Skeletal muscle tissue (tissue), 4 donors: Measurements from ENCODE around the gene COX19. TPM values are rescaled to one million over a fixed set of nuclear protein-coding genes. Genes with fewer than 3 reads are reported as not detected.

Experiments
- H3K27ac ChIP-seq: one replicate; pipeline ENCODE4 v1.7.0; 2013; ENCODE audit warnings: mild to moderate bottlenecking, low read depth, low read length, inconsistent platforms
- H3K27me3 ChIP-seq, 3 donors: one replicate each; pipeline ENCODE4 v1.7.0; 2013; ENCODE audit warnings: low read length in 3 of 3; ENCODE audit not compliant: control insufficient read depth in 3 of 3, insufficient read depth in 3 of 3
- H3K36me3 ChIP-seq, 3 donors: one replicate each; pipeline ENCODE4 v1.7.0; 2013; ENCODE audit warnings: low read length in 3 of 3; ENCODE audit not compliant: control insufficient read depth in 3 of 3, insufficient read depth in 3 of 3
- H3K4me1 ChIP-seq, 3 donors: one replicate each; pipeline ENCODE4 v1.7.0; 2013; ENCODE audit warnings: low read length in 3 of 3, mild to moderate bottlenecking in 3 of 3; ENCODE audit not compliant: control insufficient read depth in 3 of 3, insufficient read depth in 3 of 3
- H3K4me3 ChIP-seq, 3 donors: one replicate each; pipeline ENCODE4 v1.7.0; 2013; ENCODE audit warnings: low read length in 3 of 3
- H3K9ac ChIP-seq, 3 donors: one replicate each; pipeline ENCODE4 v1.7.0; 2013; ENCODE audit warnings: low read length in 3 of 3, mild to moderate bottlenecking in 3 of 3, moderate library complexity in 2 of 3, low read depth in 1 of 3
- H3K9me3 ChIP-seq, 3 donors: one replicate each; pipeline ENCODE4 v1.7.0; 2013; ENCODE audit warnings: low read length in 3 of 3; ENCODE audit not compliant: control insufficient read depth in 3 of 3
- total RNA-seq: library from RNA; depleted of rRNA; stranded (reverse); fragments of >200 nt; gene quantifications from one replicate; pipeline ENCODE4 v1.2.3, GENCODE V29; 2014
- donor health status: Osteomylitis.

COX19 gene
- total RNA-seq, 1 donor from 2014 or later: 12.0 TPM

DNA sequence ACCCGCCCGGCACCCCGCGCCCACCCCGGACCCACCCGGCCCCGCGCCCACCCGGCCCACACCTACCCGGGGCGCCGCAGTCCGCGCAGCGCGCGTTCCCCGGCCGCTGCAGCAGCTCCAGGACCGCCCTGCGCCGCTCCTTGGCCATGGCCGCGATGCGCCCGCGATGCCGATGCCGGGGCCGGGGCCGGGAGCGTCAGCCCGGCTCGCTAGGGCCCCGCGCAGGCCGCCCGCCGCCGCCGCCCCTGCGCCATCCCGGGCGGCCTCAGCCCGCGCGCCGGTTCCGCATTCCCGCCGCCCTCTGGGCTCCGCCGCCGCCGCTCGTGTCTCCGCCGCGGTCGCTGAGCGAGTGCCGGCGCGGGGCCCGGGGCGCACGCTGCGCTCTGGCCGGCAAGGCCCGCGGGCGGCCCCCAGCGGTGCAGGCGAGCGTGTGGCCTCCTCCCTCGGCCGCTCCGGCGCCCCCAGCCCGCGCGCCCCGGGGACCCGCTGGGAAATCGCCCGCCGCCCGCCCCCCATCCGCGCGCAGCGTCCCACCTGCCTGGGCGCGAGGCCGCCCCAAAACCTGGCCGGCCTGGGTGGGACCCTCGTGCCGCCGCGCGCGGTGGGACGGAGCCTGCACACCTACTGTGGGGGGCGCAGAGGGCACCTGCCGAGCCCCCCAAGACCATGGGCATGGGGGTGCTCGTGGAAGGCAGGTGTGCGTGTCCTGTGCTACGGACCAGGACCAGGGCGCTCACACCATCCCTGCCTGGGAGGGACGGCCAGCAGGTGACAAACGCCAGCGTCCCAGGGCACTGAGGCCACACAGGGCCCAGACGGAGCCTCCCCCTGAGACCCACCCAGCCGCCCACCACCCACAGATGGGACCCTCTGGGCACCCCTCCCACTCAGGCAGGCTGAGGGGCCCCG lies 20.8 kb downstream of the COX19 start, which contains the start of gene ADAP1:
Gene ADAP1 (minus strand): TSS at position 351 of the 909 bp plus-strand sequence. CDS start 203 bp downstream, at position 148.
- peaks cover 31 to 58% (median 56%) of the 10 kb centered on the region in 3 donors for H3K27me3 ChIP-seq
- no peak within 1 kb of the TSS for H3K9ac ChIP-seq

DNA sequence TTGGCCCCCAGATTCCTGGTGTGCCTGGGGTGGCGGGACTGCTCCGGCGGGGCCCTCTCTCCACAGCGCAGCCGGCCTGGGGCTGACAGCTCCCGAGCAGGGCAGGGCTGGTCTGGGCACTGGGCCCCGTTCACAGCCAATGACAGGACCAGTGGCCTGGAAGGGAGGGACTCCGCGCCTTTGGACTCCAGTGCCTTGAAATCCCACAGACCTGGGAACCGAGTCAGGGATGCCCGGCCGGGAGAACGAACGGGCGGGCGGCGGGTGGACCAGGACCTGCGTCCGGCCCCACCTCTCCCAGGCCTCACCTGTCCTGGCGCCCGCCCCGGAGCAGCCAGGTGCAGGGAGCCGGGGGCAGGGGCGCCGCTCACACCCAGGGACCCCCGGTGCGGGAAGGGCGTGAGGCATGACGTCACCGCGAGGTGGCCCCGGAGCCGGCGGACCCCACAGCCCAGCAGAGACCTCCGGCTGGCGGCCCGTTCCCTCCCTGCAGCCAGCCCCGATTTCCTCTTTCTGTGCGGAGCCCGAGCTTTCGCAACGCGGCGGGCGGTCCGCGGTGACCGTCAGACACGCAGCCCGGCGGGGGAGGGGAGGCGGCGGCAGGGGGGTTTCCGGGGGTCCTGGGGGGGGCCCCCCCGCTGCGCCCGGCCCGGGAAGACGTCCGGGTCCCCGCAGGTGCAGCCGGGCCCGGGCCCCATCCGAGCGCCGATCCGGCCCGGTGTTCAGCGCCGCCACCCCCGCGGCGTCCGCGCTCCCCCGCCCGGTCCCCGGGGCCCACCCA lies 21.6 kb downstream of the COX19 start:
- Histone ChIP-seq H3K27me3 (peaks cover 39 to 61% (median 58%) of the 10 kb centered on the region in 3 donors), H3K4me1 (peaks cover 2 to 14% (median 9%) of the 10 kb centered on the region in 3 donors), H3K27ac (no peak overlapping the region), H3K9ac (no peak overlapping the region), H3K4me3 (peak overlapping the region in 2 of 3 donors; percentile 29 to 33), H3K36me3 (no peaks in the 10 kb centered on the region), H3K9me3 (no peaks in the 10 kb centered on the region)

More for the DNA sequence above, 20.8 kb downstream of the COX19 start, which contains the start of gene ADAP1:
- H3K9me3 ChIP-seq: no peaks in the 10 kb centered on the region
- peak within 1 kb of the TSS in 2 of 3 donors; percentile 29 to 33 for H3K4me3 ChIP-seq
- no peaks in the 10 kb centered on the region for H3K36me3 ChIP-seq
- no peak within 1 kb of the TSS for H3K27ac ChIP-seq
- H3K4me1 ChIP-seq: peaks cover 2 to 14% (median 9%) of the 10 kb centered on the region in 3 donors

DNA sequence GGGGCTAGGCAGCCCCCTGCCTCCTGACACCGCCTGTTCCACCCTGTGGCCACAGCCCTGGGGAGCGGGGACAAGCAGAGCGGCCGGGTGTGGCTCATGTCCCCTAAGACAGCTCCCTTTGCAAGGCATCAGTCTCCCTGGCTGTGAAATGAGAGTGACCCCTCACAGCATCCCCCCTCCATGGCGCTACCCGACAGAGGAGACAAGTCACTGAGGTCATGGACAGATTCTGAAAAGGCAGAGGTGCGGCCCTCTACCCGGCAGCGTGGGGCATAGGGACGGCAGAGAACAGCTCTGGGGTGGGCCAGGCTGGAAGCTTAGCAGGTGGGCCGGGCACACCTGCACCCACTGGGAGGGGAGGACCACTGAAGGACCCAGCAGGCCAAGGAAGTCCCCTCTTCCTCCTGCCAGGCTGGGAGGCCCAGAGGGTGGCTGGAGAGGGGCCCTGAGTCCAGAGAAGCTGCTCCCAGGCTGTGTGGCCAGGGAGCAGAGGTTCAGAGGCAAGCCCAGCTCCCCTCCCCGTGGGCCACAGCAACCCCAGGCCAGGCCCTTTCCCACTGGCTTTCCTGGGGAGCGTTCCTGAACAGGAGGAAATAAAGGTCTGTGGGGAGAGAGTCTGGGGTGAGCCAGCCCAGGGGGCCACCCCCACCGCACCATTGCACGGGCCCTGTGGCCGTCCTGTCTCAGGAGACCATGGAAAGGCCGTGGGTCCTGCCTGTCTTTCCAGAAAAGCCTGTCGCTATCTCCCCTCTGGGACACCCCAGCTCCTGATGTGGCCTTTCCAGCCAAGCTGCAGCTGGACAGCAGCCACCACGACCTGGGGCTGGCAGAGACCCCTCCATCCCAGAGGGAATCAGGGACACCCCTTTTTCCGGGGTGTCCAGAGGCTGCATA lies 22.6 kb downstream of the COX19 start:
- H3K27ac ChIP-seq: no peak overlapping the region
- peaks cover 2 to 14% (median 9%) of the 10 kb centered on the region in 3 donors for H3K4me1 ChIP-seq
- no peaks in the 10 kb centered on the region for H3K36me3 ChIP-seq
- H3K27me3 ChIP-seq: peaks cover 43 to 57% (median 52%) of the 10 kb centered on the region in 3 donors
- H3K9me3 ChIP-seq: no peaks in the 10 kb centered on the region
- H3K4me3 ChIP-seq: no peak overlapping the region
- H3K9ac ChIP-seq: no peak overlapping the region

DNA sequence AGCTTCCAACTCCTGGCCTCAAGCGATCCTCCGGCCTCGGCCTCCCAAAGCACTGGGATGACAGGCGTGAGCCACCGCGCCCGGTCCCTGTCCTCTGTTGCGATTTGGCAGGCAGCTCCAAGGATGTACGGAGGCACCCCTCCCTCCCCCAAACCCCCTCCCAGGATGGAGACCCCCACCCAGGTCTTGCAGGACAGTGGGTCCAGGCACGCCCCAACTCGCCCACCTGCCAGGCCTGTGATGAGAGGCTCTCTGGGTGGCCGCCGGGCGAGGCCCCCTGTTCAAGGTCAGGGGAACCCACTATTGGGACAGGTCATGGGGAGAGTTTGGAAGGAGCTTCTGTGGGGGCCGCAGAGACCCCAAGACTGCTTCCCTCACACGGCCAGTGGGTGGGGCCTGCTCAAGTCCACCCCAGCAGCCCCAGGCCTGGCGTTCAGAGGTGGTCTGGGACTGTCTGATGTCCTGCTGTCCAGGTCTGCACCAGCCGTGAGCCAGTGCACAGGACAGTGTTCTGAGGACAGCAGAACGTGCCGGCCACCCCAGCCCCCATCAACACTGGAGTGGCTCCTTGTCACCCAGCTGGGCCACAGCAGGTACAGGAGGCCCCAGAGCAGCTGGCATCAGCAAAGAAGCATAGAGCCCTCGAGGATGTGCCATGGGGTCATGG lies 23.3 kb downstream of the COX19 start:
- Histone ChIP-seq H3K4me1 (peaks cover 2 to 10% (median 9%) of the 10 kb centered on the region in 3 donors), H3K27ac (no peak overlapping the region), H3K4me3 (no peak overlapping the region), H3K27me3 (peaks cover 37 to 57% (median 47%) of the 10 kb centered on the region in 3 donors), H3K9ac (no peak overlapping the region), H3K9me3 (no peaks in the 10 kb centered on the region), H3K36me3 (no peaks in the 10 kb centered on the region)

DNA sequence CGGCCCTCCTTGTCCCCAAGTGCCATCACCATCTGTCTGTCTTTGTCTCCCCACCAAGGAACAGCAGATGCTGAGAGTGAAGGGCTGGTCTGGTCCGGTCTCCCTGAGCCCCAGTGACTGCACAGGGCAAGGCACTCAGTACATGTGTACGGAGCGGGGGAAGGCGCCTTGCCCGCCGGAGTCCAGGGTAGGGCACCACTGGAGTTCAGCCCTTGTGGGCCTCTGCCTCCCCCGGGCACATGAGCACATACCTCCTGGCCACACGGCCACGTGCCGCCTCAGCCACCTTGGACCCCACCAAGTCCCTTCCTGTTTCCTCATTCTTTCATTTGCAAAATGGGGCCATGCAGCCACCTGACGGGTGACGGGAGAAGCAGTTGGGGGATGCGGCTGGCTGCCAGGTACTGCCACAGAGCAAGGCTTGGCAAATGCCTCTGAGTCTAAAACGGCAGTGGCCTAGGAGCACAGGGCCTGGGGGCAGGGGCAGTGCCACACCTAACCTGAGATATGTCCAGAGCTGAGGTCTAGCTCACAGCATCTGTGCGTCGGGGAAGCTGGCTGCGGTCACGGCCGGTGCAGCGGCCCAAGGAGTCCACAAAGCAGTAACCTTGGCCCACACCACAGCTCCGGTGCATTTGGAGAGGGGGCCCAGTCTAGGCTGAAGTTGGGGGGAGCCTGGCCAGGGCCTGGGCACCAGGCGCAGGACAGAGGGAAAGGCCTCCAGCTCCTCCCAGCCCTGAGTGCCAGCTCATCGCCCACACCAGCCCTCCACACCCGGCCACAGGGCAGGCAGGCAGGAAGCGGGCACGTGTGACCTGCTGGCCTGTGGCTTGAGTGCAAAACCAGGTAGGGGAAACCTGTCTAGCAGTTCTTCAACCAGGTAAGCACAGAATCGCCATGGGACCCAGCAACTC lies 26.1 kb downstream of the COX19 start:
- no peak overlapping the region for H3K9ac ChIP-seq
- H3K27me3 ChIP-seq: peaks cover 30 to 51% (median 42%) of the 10 kb centered on the region in 3 donors

DNA sequence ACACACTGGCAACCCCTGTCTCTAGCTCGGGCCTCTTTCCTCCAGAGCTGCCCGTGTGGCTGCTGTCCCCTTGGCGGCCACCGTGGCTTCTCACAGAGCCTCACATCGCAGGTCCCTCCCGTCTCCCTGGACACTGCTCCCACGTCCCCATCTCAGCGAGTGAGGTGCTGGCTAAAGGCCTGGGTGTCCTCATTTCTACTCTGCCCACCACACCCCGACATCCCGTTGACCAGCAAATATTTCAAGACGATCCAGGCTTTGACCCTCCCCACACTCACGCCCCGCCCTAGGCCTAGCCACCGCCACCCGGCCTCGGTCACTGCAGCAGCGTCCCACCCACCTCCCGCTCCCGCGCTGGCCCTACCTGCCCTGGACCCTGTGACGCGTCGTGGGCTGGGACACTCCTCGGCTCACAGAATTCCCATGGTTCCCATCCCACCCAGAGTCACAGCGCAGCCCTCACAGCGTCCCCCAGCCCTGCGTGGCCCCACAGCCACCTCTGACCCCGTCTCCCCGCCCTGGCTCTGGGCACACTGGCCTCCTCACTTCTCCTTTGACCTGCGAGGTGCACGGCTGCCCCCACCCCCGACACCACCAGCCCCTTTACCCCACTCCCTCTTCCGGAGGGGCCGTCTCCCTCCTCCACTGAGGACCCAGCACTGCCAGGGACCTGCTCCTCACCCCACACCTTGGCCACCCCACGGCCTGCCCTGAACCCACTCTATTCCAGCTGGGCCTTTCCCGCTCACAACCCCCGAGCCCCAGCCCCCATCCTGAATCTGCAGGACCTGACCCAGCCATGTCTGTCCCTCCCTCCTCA lies 27.7 kb downstream of the COX19 start:
- no peaks in the 10 kb centered on the region for H3K9me3 ChIP-seq
- H3K27ac ChIP-seq: no peak overlapping the region
- H3K9ac ChIP-seq: no peak overlapping the region
- no peaks in the 10 kb centered on the region for H3K36me3 ChIP-seq
- H3K4me1 ChIP-seq: no peaks in the 10 kb centered on the region
- H3K27me3 ChIP-seq: peaks cover 20 to 38% (median 29%) of the 10 kb centered on the region in 3 donors
- H3K4me3 ChIP-seq: no peak overlapping the region

More for the DNA sequence above, 26.1 kb downstream of the COX19 start:
- Histone ChIP-seq H3K4me3 (no peak overlapping the region), H3K27ac (no peak overlapping the region), H3K9me3 (no peaks in the 10 kb centered on the region), H3K36me3 (no peaks in the 10 kb centered on the region), H3K4me1 (peaks cover 2 to 10% (median 9%) of the 10 kb centered on the region in 3 donors)

DNA sequence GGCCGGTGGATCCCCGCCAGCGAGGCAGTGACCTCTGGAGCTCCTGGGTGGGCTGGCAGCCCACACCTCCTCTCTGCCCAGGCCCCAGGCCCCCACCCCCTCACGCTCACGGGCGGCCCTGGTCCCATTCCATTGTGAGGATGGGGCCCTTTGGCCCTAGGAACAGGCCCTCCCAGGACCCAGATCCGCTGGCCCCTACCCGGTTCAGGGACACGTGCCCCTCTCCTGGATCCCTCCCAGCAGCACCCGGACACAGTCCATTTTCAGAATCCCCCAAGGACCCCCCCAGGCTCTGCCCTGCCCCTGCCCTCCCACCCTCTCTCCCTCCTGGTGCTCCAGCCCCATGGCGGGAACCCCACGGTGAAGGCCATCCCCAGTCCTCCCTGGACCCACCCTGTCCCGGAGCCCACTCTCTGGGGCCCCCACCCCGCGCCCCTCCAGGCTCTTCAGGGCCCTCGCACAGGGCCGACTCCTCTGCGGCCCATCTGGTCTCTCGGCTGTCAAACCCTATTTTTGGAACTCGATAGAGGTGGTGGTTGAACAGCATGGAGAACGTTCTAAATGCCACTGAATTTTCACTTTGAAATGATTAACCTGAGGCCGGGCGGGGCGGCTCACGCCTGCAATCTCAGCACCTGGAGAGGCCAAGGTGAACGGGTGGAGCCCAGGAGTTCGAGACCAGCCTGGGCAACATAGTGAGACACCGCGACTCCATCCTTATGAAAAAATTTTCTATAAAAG lies 28.9 kb downstream of the COX19 start:
- Histone ChIP-seq H3K27ac (no peak overlapping the region), H3K4me1 (no peaks in the 10 kb centered on the region), H3K27me3 (peaks cover 13 to 31% (median 22%) of the 10 kb centered on the region in 3 donors), H3K4me3 (no peak overlapping the region), H3K9me3 (no peaks in the 10 kb centered on the region), H3K9ac (no peak overlapping the region), H3K36me3 (no peaks in the 10 kb centered on the region)
